GM18508 (cell line): ENCODE results near the gene USP20.

ENCODE experiments used
- ATAC-seq: cut with Tn5 transposase; IDR thresholded peaks from one replicate; pipeline ENCODE4 v1.9.1; 2021; ENCODE audit warnings: moderate number of reproducible peaks; ENCODE audit not compliant: insufficient read depth, unreplicated experiment

Gene USP20

GRCh38 chr9:129907201-129907600 lies 71.9 kb downstream of the USP20 start:
- no peak for ATAC-seq

GRCh38 chr9:129908906-129909305 lies 73.6 kb downstream of the USP20 start:
- ATAC-seq: no peak

DNA sequence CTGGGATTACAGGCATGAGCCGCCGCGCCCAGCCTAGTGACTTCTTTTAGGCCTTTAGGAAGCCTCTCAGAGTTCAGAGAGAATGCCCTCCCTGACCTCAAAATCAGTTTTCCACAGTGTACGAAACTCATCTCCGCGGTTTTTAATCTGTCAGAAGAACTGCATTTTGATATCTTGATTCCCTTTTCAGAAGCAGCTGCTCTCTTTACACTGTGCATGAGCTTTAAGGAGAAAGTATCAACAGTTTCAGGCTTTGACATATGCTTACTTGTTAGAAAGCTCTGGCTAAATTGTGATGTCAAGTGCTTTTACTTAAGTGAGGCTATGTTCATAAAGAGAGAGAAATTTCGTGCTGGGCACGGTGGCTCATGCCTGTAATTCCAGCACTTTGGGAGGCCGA lies 74.6 kb downstream of the USP20 start:
- no peak for ATAC-seq

GRCh38 chr9:129910628-129911567 lies 75.6 kb downstream of the USP20 start:
- no peak for ATAC-seq

- ATAC-seq: no peak
Measured at GRCh38 chr9:129914051-129914450, 78.8 kb downstream of the USP20 start.

- no peak for ATAC-seq
Measured at GRCh38 chr9:129916707-129917106, 81.4 kb downstream of the USP20 start.

DNA sequence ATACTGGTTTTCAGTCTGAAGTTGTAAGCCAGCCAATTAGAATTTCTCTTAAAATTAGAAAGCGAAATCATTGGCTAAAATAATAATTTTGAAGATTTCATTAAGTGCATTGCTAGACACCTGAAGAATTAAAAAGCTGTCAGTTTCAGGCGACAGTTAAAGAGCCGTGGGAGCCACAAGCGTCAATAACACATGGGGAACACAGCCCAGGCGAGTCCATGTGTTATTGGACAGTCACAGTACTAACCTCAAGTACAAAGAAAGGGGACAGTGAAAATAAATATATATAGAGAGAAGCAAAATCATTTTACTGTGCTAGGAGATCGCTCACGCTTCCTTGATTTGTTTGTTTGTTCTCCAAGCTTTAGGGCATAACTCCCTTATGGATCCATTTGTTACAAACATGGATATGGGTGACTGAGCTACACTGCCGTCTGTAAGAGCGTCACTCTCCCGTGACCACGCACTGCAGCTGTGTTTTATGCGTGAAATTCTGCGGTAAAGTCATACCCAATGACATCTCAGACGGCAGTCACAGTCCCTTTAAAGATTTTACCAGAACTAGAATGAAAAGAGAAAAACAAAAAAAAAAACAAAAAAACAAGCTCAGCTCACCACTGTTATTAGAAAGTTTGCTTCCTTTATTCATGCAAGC lies 83.2 kb downstream of the USP20 start:
- no peak for ATAC-seq

DNA sequence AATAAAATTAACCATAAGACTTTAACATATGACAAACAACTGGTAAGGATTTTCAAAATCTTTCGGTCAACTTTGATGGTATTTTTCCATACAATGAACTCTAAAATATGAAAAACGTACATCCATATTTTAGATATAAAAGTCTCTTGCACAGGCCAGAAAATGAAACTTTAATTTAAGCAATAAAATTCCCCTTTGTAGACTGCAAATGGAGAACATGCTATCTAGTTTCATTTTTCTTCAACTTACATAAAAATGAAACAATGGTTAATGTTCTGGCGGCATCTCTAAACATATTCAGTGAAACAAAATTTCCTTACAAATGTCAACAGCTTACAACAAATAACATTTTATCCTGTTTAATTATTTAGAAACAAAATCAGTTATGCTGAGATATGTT lies 84.0 kb downstream of the USP20 start:
- no peak for ATAC-seq

DNA sequence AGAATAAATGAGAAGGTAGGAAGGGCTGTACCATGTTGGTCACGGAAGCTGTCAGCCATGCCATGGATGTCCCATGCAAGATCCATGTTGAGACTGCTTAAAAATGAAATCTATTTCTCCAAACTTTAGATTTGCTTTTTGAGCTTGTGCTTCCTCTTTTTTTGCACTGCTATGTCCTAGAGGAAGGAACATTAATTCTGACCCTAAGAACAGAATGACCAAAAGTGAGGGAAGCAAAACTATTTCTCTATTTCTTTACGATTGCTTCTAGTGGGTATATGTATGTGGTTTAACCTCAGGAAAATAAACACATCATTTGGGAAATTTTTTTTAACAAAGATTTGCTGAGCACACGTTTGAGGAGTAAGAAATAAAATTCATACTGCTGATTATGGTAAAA lies 84.6 kb downstream of the USP20 start:
- no peak for ATAC-seq

GRCh38 chr9:129921905-129922304 lies 86.6 kb downstream of the USP20 start:
- ATAC-seq: no peak

GRCh38 chr9:129923589-129923988 lies 88.3 kb downstream of the USP20 start:
- no peak for ATAC-seq

GRCh38 chr9:129929496-129930125 lies 94.4 kb downstream of the USP20 start:
- no peak for ATAC-seq

DNA sequence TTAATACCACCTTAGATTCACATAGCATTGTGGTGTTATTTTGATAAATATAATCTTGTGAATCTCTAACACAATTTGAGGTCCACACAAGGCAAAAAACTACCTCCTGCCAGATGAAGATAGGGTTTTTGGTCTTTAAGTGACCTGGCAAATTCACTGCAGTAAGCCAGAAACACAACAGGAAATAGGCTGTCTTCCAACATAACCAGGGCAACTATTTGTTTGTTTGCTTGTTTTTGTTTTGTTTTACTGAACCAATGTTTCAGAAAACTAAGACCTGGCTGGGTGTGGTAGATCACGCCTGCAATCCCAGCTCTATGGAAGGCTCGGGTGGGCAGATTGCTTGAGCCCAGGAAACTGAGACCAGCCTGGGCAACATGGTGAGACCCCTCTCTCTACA lies 95.5 kb downstream of the USP20 start:
- ATAC-seq: no peak
